ENCODE measurements around the gene PITX3.

The PITX3 gene

DNA sequence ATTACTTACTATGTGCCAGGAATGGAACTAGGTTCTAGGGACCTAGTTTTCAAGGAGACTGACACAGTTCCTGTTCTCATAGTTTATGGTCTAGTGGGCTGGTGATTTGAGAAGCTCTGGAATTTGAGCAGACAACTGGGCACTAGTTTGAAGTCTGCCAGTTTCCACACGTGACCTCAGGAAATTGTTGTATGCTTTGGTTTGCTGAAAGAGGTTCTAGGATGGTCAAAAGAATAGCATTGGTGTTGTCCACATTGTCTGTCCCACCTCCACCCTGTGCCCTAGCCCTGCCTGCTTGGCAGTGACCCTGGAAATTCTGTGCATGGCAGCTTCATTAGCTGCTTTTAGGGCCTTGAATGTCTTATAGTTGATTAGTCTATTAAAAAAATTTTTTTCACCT, 32.8 kb upstream of the PITX3 start:
- no peak overlapping the region for H3K4me3 ChIP-seq (ENCODE audit: low read length)
- TF ChIP-seq, protein P1, sequence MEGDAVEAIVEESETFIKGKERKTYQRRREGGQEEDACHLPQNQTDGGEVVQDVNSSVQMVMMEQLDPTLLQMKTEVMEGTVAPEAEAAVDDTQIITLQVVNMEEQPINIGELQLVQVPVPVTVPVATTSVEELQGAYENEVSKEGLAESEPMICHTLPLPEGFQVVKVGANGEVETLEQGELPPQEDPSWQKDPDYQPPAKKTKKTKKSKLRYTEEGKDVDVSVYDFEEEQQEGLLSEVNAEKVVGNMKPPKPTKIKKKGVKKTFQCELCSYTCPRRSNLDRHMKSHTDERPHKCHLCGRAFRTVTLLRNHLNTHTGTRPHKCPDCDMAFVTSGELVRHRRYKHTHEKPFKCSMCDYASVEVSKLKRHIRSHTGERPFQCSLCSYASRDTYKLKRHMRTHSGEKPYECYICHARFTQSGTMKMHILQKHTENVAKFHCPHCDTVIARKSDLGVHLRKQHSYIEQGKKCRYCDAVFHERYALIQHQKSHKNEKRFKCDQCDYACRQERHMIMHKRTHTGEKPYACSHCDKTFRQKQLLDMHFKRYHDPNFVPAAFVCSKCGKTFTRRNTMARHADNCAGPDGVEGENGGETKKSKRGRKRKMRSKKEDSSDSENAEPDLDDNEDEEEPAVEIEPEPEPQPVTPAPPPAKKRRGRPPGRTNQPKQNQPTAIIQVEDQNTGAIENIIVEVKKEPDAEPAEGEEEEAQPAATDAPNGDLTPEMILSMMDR (conservative IDR thresholded peaks at IDR 0.05; ENCODE audit: low read depth, low read length), result no peak
- no peak for DNase-seq (ENCODE audit: low read depth)

DNA sequence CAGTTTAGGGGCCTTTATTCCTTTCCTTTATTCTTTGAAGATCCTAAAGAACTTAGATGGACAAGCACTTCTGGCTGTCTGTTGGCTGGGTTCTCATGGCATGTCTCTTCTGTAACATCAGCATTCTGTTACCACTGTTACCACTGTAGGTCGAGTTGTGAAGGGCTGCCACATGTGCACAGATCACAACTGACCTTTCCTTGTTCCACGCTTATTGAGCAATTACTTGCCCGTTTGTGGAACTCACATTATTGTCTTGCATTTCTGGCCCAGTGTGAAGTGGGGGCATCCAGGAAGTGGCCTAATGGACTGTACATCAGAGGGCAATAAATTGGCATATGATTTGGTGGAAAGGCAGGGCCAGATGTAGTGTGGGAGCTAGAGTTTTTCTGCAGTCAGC, 27.7 kb upstream of the PITX3 start:
- TF ChIP-seq, protein P1 (conservative IDR thresholded peaks at IDR 0.05; ENCODE audit: low read depth, low read length), result no peak
- H3K4me3 ChIP-seq (ENCODE audit: low read length), result no peak overlapping the region
- DNase-seq (ENCODE audit: low read depth), result no peak

DNA sequence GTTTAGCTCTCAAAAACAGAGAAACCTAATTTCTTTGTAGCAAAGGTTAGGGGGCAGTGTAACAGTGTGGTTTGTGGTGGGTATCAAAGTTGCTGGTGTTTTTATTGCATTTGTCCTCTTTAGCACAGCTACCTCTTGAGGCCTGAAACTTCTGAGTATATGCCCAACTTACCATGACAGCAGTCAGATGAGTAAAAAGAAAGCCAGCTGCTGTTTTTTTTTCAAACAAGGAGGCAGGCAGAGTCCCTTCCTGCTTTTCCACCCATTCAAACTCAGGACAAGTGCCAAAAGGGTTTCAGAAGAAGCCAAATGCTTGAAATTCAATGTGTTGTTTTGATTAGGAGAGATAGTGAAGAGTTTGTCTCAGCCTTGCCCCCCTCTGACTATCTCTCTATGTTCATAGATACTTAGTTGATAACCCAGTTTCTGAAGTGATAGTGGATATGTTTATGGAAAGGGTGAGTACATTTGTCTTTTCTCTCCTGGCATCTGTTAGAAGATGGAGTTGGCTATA, 27.1 kb upstream of the PITX3 start:
- no peak overlapping the region for H3K4me3 ChIP-seq (ENCODE audit: low read length)
- TF ChIP-seq, protein P1 (conservative IDR thresholded peaks at IDR 0.05; ENCODE audit: low read depth, low read length), result no peak
- no peak for DNase-seq (ENCODE audit: low read depth)

DNA sequence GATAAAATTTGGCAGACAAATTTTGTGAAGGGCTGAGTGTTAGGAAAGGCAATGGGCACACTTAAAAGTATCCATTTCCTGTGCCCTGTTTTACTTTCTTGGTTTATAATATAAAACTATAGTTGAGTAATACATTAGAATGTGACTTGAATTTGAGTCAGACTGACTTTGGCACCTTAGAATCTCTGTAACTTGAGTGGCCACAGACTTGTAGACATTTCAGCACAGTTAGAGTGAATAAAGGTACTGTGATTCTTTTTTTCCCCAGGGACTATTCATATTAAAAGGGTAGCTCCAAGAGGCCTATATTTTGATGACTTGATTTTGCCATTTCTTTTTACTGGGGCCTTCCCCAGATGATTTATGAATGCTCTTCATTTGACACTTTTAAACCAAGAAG, 26.4 kb upstream of the PITX3 start:
- DNase-seq (ENCODE audit: low read depth), result no peak
- TF ChIP-seq, protein P1 (conservative IDR thresholded peaks at IDR 0.05; ENCODE audit: low read depth, low read length), result no peak
- no peak overlapping the region for H3K4me3 ChIP-seq (ENCODE audit: low read length)

DNA sequence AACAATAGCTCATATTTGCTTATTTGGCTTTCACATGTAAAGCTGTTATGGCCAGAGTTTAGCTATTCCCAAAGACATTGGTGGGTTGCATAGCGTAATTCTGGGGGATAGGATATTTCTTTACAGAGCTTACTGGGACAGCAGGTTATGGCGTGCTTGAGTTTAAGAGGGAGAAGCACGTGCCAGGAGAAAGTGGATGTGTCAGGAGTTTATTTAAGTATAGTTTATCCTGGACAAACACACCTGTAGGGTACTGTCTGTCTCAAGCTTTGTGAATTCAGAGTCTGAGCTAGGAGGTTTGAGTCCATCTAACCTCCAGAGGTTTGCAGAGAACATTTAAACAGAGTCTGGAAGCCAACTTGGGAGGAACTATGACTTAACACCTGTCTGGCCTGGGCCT, 25.4 kb upstream of the PITX3 start:
- no peak overlapping the region for H3K4me3 ChIP-seq (ENCODE audit: low read length)
- TF ChIP-seq, protein P1 (conservative IDR thresholded peaks at IDR 0.05; ENCODE audit: low read depth, low read length), result no peak

DNA sequence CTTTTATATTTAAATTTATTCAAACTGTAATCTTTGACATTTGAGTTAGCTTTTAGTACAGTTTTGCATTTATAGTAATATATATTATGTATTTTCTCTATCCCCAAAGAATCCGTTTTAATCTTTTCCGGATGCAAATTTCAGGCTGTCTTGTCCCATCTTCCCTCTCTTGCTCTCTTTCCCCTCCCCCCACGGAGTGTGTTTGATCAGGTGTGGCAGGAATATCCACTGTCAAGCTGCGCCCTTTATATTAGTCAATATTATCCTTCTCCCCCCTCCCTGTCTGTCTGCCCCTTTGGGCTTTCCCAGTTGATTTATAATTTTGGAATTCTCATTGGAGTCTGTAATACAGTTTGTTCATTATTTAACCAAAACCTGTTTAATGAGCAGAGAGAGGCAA, 23.1 kb upstream of the PITX3 start:
- TF ChIP-seq, protein P1 (conservative IDR thresholded peaks at IDR 0.05; ENCODE audit: low read depth, low read length), result no peak
- no peak for DNase-seq (ENCODE audit: low read depth)
- H3K4me3 ChIP-seq (ENCODE audit: low read length), result no peak overlapping the region

More for the DNA sequence above, 25.4 kb upstream of the PITX3 start:
- no peak for DNase-seq (ENCODE audit: low read depth)

DNA sequence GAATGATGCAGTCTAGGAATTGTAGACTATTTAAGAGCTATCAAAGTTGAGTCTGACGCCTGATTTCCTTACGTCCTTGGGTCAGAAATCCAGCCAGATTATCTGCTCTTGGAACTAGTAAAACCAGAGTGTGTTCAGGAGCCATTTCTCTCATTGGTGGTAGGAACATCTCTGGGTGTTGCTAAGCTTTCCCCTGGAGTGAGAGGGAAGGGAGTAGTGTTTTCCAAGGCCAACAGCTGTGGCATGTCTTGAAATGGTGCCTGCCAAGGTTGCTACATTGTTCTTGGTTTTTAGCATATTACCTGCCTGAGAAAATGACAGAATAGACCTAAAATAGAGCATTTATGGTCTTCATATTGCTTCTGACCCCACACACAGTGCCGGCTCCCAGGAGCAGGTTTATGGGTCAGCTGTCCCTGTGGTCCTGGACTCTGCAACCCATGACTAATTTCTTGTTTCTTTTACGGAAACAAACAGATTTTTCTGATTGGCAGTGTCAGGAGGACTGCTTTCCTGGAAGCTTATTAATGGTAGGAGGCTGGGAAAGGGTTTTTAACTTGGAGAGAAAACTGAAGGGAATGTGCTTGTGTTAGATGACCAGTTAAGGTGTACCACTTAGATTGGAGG, 21.5 kb upstream of the PITX3 start:
- no peak for DNase-seq (ENCODE audit: low read depth)
- TF ChIP-seq, protein P1 (conservative IDR thresholded peaks at IDR 0.05; ENCODE audit: low read depth, low read length), result no peak
- no peak overlapping the region for H3K4me3 ChIP-seq (ENCODE audit: low read length)

All from retinal pigment epithelial cell (primary cell).